ENCODE data around the gene TMEM183A.

TMEM183A gene

GRCh38 chr1:203066965-203067364 is 59.8 kb downstream of the TMEM183A start:
- DNase-seq (ENCODE audit: low read depth in 1 of 2, low spot score in 1 of 2), result no peak

DNA sequence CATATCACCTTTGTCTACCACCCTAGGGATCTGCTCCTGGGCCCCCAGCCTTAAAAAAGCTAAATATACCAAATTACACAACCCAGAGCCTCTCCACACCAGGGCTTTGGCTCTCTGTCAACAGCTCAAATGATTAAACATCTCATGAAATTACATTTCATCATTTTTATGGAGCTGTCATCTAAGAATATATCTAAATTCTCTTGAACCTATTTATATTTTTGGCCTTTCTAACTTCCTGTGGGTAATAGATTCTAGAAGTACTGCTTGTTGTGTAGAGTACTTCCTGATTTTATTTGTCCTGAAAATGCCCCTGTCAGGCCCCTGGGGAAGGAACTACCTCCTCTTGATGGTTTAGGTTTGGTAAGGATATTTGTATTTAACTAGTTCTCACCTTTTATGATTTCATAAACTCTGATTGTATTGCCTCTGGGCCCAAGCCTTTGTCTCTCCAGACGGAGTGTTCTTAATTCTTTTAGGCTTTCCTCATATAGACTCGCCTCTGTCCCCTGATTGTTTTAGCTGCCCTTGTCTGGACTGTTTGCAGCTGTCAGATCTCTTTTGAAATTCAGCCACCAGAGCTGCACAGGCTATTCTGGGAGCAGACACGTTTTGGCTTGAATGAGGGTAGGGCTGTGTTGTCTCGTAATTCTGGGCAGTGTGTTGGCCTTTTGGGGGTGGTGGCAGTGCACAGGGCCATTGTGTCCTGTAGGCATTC is 62.0 kb downstream of the TMEM183A start:
- no peak for DNase-seq (ENCODE audit: low read depth in 1 of 2, low spot score in 1 of 2)

DNA sequence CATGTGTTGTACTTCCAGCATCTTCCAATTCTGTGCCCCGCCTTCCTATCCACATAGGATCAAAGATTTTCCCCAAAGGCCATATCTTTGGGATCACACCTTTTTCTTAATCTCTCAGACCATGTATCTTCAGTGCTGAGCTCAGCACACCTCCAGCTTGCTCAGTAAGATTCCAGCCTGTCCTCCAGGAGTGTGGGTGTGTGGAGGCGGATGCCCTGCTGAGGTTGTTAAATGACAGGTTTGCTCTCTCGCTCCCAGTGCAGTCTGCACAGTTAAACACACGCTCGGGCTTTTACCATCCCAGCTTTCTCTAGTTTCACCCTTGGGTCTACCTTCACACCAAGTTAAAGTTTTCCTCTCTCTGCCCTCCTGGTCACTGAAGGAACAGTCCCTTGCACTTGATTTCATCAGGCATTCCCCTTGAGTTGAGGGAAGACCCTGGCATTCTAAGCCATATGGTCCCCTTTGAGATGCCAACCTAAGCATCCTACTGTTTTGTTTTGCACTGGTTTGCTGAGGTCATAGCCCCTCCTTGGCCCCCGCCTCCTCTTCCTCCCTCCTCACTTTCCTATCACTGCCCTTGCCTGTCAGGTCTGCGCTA is 64.9 kb downstream of the TMEM183A start:
- no peak for DNase-seq (ENCODE audit: low read depth in 1 of 2, low spot score in 1 of 2)

DNA sequence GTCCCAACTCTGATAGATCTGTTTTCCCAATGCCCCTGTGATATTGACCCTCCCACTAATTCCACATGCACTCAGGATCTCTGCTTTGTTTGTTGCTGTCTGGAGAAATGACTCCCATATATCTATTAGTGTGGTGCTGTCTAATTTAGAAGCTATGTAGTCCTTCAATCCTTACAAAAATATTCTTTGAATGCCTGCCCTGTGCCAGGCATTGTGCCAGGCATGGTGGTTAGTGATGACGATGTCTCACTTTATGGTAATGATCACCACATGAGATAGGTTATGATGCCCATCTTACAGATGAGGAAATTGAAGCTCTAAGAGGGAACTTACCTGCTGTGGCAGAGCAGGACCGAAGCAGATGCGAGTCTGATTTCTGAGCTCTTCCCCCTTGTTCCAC is 65.7 kb downstream of the TMEM183A start:
- no peak for DNase-seq (ENCODE audit: low read depth in 1 of 2, low spot score in 1 of 2)

- no peak for DNase-seq (ENCODE audit: low read depth in 1 of 2, low spot score in 1 of 2)
Observed at GRCh38 chr1:203073469-203073868, 66.3 kb downstream of the TMEM183A start.

All from activated CD4-positive, alpha-beta T cell treated with anti-CD3 and anti-CD28 coated beads, Interleukin-2, amount 50 U/mL, for 24 hours (primary cell).